ENCODE measurements around the gene NKD1. TPM values are rescaled to one million over a fixed set of nuclear protein-coding genes. Genes with fewer than 3 reads are reported as not detected.

Gene NKD1
- total RNA-seq, 1 donor from 2014 or later = 31.3 TPM

GRCh38 chr16:50523710-50524109 is 24.5 kb upstream of the NKD1 start:
- no peaks in the 10 kb centered on the region for H3K4me1 Mint-ChIP-seq (ENCODE audit: low read depth, unreplicated experiment)
- no peak for TF ChIP-seq CTCF (IDR thresholded peaks at IDR 0.05; ENCODE audit: partially characterized antibody, unreplicated experiment)
- H3K27ac Mint-ChIP-seq (ENCODE audit: unreplicated experiment) = no peak overlapping the region
- DNase-seq = no peak
- H3K27me3 Mint-ChIP-seq (ENCODE audit: unreplicated experiment) = peaks cover 4% of the 10 kb centered on the region
- H3K36me3 Mint-ChIP-seq (ENCODE audit: unreplicated experiment) = peaks cover 11% of the 10 kb centered on the region
- no peak overlapping the region for H3K4me3 Mint-ChIP-seq (ENCODE audit: unreplicated experiment)
- peaks cover 6% of the 10 kb centered on the region for H3K9me3 Mint-ChIP-seq (ENCODE audit: unreplicated experiment)

- TF ChIP-seq CTCF (IDR thresholded peaks at IDR 0.05; ENCODE audit: partially characterized antibody, unreplicated experiment) = no peak
- H3K36me3 Mint-ChIP-seq (ENCODE audit: unreplicated experiment) = peaks cover 24% of the 10 kb centered on the region
- H3K27ac Mint-ChIP-seq (ENCODE audit: unreplicated experiment) = no peak overlapping the region
- DNase-seq = no peak
- peaks cover 6% of the 10 kb centered on the region for H3K9me3 Mint-ChIP-seq (ENCODE audit: unreplicated experiment)
- no peaks in the 10 kb centered on the region for H3K4me1 Mint-ChIP-seq (ENCODE audit: low read depth, unreplicated experiment)
- H3K4me3 Mint-ChIP-seq (ENCODE audit: unreplicated experiment) = no peak overlapping the region
- peaks cover 4% of the 10 kb centered on the region for H3K27me3 Mint-ChIP-seq (ENCODE audit: unreplicated experiment)
These were observed 22.9 kb upstream of the NKD1 start for GRCh38 chr16:50525262-50525661.

GRCh38 chr16:50525716-50526115 is 22.5 kb upstream of the NKD1 start:
- Mint-ChIP-seq H3K9me3 (ENCODE audit: unreplicated experiment) (peaks cover 6% of the 10 kb centered on the region), H3K27ac (ENCODE audit: unreplicated experiment) (no peak overlapping the region), H3K4me3 (ENCODE audit: unreplicated experiment) (no peak overlapping the region), H3K36me3 (ENCODE audit: unreplicated experiment) (peaks cover 26% of the 10 kb centered on the region), H3K27me3 (ENCODE audit: unreplicated experiment) (peaks cover 6% of the 10 kb centered on the region), H3K4me1 (ENCODE audit: low read depth, unreplicated experiment) (no peaks in the 10 kb centered on the region)
- no peak for TF ChIP-seq CTCF (IDR thresholded peaks at IDR 0.05; ENCODE audit: partially characterized antibody, unreplicated experiment)
- DNase-seq = no peak

GRCh38 chr16:50526249-50526648 is 21.9 kb upstream of the NKD1 start:
- Mint-ChIP-seq H3K27ac (ENCODE audit: unreplicated experiment) (no peak overlapping the region), H3K27me3 (ENCODE audit: unreplicated experiment) (peaks cover 4% of the 10 kb centered on the region), H3K4me1 (ENCODE audit: low read depth, unreplicated experiment) (no peaks in the 10 kb centered on the region), H3K4me3 (ENCODE audit: unreplicated experiment) (no peak overlapping the region), H3K36me3 (ENCODE audit: unreplicated experiment) (peaks cover 29% of the 10 kb centered on the region), H3K9me3 (ENCODE audit: unreplicated experiment) (peaks cover 3% of the 10 kb centered on the region)
- no peak for TF ChIP-seq CTCF (IDR thresholded peaks at IDR 0.05; ENCODE audit: partially characterized antibody, unreplicated experiment)
- DNase-seq = no peak

GRCh38 chr16:50526796-50527195 is 21.4 kb upstream of the NKD1 start:
- H3K9me3 Mint-ChIP-seq (ENCODE audit: unreplicated experiment) = peaks cover 2% of the 10 kb centered on the region
- no peak overlapping the region for H3K4me3 Mint-ChIP-seq (ENCODE audit: unreplicated experiment)
- H3K36me3 Mint-ChIP-seq (ENCODE audit: unreplicated experiment) = peaks cover 29% of the 10 kb centered on the region
- no peaks in the 10 kb centered on the region for H3K4me1 Mint-ChIP-seq (ENCODE audit: low read depth, unreplicated experiment)
- no peak for TF ChIP-seq CTCF (IDR thresholded peaks at IDR 0.05; ENCODE audit: partially characterized antibody, unreplicated experiment)
- no peak for DNase-seq
- H3K27ac Mint-ChIP-seq (ENCODE audit: unreplicated experiment) = no peak overlapping the region
- peaks cover 3% of the 10 kb centered on the region for H3K27me3 Mint-ChIP-seq (ENCODE audit: unreplicated experiment)
